Breast epithelium (tissue), 3 donors: ENCODE results near the gene CTNND2.

Experiments
- POLR2A ChIP-seq: fragments of 450-650 bp; IDR thresholded peaks from one replicate; pipeline ENCODE4 v1.6.1; 2016; ENCODE audit warnings: antibody characterized with exemption, mild to moderate bottlenecking, moderate library complexity
- POLR2AphosphoS5 ChIP-seq, 3 donors: sonication (generic); formaldehyde crosslinking; IDR thresholded peaks; one replicate each; pipeline ENCODE4 v1.6.1; 2017; ENCODE audit warnings: antibody characterized with exemption in 3 of 3
- TF ChIP-seq, protein P1 (sequence below), 3 donors: fragments of 450-650 bp; IDR thresholded peaks; one replicate each; pipeline ENCODE4 v1.5.1; 2016 to 2017; ENCODE audit warnings: antibody characterized with exemption in 3 of 3, mild to moderate bottlenecking in 3 of 3, moderate library complexity in 3 of 3

DNA sequence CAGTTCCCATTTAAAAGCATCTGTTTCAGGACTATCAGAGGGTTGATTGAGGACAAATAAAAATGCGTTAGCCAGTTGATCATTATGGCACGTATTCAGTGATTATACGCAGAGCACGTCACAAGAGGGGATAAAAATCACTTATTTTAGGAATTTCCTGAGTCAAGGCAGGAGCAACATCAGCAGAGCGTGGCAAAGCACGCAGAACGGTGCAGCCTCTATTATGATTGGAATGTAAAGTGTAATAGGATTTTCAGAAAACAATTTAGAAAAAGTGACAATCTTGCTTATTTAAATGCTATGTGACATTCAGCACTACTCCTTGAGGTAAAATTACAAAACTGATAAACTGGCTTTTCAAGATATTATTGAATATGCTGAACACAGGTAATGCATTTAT lies 729.7 kb downstream of the CTNND2 start:
- TF ChIP-seq, protein P1, sequence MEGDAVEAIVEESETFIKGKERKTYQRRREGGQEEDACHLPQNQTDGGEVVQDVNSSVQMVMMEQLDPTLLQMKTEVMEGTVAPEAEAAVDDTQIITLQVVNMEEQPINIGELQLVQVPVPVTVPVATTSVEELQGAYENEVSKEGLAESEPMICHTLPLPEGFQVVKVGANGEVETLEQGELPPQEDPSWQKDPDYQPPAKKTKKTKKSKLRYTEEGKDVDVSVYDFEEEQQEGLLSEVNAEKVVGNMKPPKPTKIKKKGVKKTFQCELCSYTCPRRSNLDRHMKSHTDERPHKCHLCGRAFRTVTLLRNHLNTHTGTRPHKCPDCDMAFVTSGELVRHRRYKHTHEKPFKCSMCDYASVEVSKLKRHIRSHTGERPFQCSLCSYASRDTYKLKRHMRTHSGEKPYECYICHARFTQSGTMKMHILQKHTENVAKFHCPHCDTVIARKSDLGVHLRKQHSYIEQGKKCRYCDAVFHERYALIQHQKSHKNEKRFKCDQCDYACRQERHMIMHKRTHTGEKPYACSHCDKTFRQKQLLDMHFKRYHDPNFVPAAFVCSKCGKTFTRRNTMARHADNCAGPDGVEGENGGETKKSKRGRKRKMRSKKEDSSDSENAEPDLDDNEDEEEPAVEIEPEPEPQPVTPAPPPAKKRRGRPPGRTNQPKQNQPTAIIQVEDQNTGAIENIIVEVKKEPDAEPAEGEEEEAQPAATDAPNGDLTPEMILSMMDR (IDR thresholded peaks at IDR 0.05), result no peak
- TF ChIP-seq POLR2AphosphoS5 (IDR thresholded peaks at IDR 0.05), result no peak
- TF ChIP-seq POLR2A, result no peak
